Measurements from ENCODE around the gene LSM14A.

Gene LSM14A

GRCh38 chr19:34179066-34179465 is 6.8 kb downstream of the LSM14A start:
- Histone ChIP-seq H3K9ac (ENCODE audit: low read length) (no peak overlapping the region), H2AFZ (ENCODE audit: low read depth, low read length, severe bottlenecking) (no peak overlapping the region), H4K20me1 (ENCODE audit: low read depth, low read length) (peaks cover 78% of the 10 kb centered on the region), H3K27ac (ENCODE audit: low read depth, low read length) (peak overlapping the region; percentile 44; the same call in 1 of the 2 replicates), H3K9me3 (ENCODE audit: insufficient read depth, low read length) (no peaks in the 10 kb centered on the region), H3K9me2 (replicated peaks; ENCODE audit: insufficient read depth, low read length) (no peaks in the 10 kb centered on the region), H3K4me3 (ENCODE audit: insufficient read depth, low read length, poor library complexity, severe bottlenecking) (no peak overlapping the region), H3K27me3 (ENCODE audit: low read length) (no peaks in the 10 kb centered on the region), H3F3A (ENCODE audit: insufficient read depth) (peaks cover 31% of the 10 kb centered on the region), H3K4me2 (ENCODE audit: low read depth, low read length, poor library complexity, severe bottlenecking) (peak overlapping the region; percentile 97), H3K79me2 (ENCODE audit: insufficient read depth, low read length) (peaks cover 100% of the 10 kb centered on the region), H3K36me3 (ENCODE audit: low read length) (peaks cover 19% of the 10 kb centered on the region)
- no peak for TF ChIP-seq CTCF (IDR thresholded peaks at IDR 0.05; ENCODE audit: insufficient read depth, low read length, poor library complexity, severe bottlenecking)
- TF ChIP-seq EZH2phosphoT487 (conservative IDR thresholded peaks at IDR 0.05; ENCODE audit: low read length) = no peak

- Histone ChIP-seq H3K79me2 (ENCODE audit: insufficient read depth, low read length) (peaks cover 100% of the 10 kb centered on the region), H3K9ac (ENCODE audit: low read length) (no peak overlapping the region), H3K27ac (ENCODE audit: low read depth, low read length) (no peak overlapping the region), H3K27me3 (ENCODE audit: low read length) (no peaks in the 10 kb centered on the region), H4K20me1 (ENCODE audit: low read depth, low read length) (peaks cover 82% of the 10 kb centered on the region), H2AFZ (ENCODE audit: low read depth, low read length, severe bottlenecking) (no peak overlapping the region), H3F3A (ENCODE audit: insufficient read depth) (peaks cover 41% of the 10 kb centered on the region), H3K9me3 (ENCODE audit: insufficient read depth, low read length) (no peaks in the 10 kb centered on the region), H3K4me3 (ENCODE audit: insufficient read depth, low read length, poor library complexity, severe bottlenecking) (no peak overlapping the region), H3K36me3 (ENCODE audit: low read length) (peaks cover 12% of the 10 kb centered on the region), H3K4me2 (ENCODE audit: low read depth, low read length, poor library complexity, severe bottlenecking) (peak overlapping the region; percentile 20), H3K9me2 (replicated peaks; ENCODE audit: insufficient read depth, low read length) (no peaks in the 10 kb centered on the region)
- TF ChIP-seq EZH2phosphoT487 (conservative IDR thresholded peaks at IDR 0.05; ENCODE audit: low read length) (no peak), CTCF (IDR thresholded peaks at IDR 0.05; ENCODE audit: insufficient read depth, low read length, poor library complexity, severe bottlenecking) (no peak)
Measured at GRCh38 chr19:34180273-34180672, 8.0 kb downstream of the LSM14A start.

- no peak for TF ChIP-seq CTCF (IDR thresholded peaks at IDR 0.05; ENCODE audit: insufficient read depth, low read length, poor library complexity, severe bottlenecking)
- TF ChIP-seq EZH2phosphoT487 (conservative IDR thresholded peaks at IDR 0.05; ENCODE audit: low read length) = no peak
- Histone ChIP-seq H3K4me3 (ENCODE audit: insufficient read depth, low read length, poor library complexity, severe bottlenecking) (no peak overlapping the region), H3K9me2 (replicated peaks; ENCODE audit: insufficient read depth, low read length) (no peaks in the 10 kb centered on the region), H3K79me2 (ENCODE audit: insufficient read depth, low read length) (peaks cover 100% of the 10 kb centered on the region), H3K9ac (ENCODE audit: low read length) (no peak overlapping the region), H2AFZ (ENCODE audit: low read depth, low read length, severe bottlenecking) (no peak overlapping the region), H3K36me3 (ENCODE audit: low read length) (peaks cover 8% of the 10 kb centered on the region; the same call in 1 of the 2 replicates), H3K4me2 (ENCODE audit: low read depth, low read length, poor library complexity, severe bottlenecking) (peak overlapping the region; percentile 20), H3F3A (ENCODE audit: insufficient read depth) (peaks cover 41% of the 10 kb centered on the region), H4K20me1 (ENCODE audit: low read depth, low read length) (peaks cover 83% of the 10 kb centered on the region), H3K9me3 (ENCODE audit: insufficient read depth, low read length) (no peaks in the 10 kb centered on the region), H3K27me3 (ENCODE audit: low read length) (no peaks in the 10 kb centered on the region), H3K27ac (ENCODE audit: low read depth, low read length) (peak overlapping the region; percentile 2; the same call in 1 of the 2 replicates)
Measured at GRCh38 chr19:34180709-34181108, 8.4 kb downstream of the LSM14A start.

All from SU-DHL-6 (cell line).